GM21717 (cell line): Measurements from ENCODE around the gene TSPOAP1.
A peak's percentile ranks its signal among the peaks of the same experiment; 100 is the strongest.
"Not testable (repeated sequence)": the region's sequence is repeated elsewhere in the genome, so short reads cannot be mapped to it uniquely, and the experiment has no call there.

ENCODE experiments used
- ATAC-seq: cut with Tn5 transposase; IDR thresholded peaks from one replicate; pipeline ENCODE4 v1.9.1; 2021; ENCODE audit warnings: mild to moderate bottlenecking, moderate library complexity; ENCODE audit not compliant: unreplicated experiment

Gene TSPOAP1

GRCh38 chr17:58341136-58341860, 12.7 kb upstream of the TSPOAP1 start:
- ATAC-seq: not testable (repeated sequence)

GRCh38 chr17:58340405-58340876, 11.8 kb upstream of the TSPOAP1 start:
- ATAC-seq: no peak

GRCh38 chr17:58339755-58340404, 11.3 kb upstream of the TSPOAP1 start:
- ATAC-seq: no peak

- ATAC-seq: peak; percentile 22
Measured at GRCh38 chr17:58338841-58339754, 10.5 kb upstream of the TSPOAP1 start.

GRCh38 chr17:58338454-58338840, 9.9 kb upstream of the TSPOAP1 start:
- ATAC-seq: no peak

- peak; percentile 51 for ATAC-seq
Measured at GRCh38 chr17:58337600-58338453, 9.2 kb upstream of the TSPOAP1 start.

GRCh38 chr17:58337210-58337599, 8.6 kb upstream of the TSPOAP1 start:
- ATAC-seq: no peak

- no peak for ATAC-seq
Measured at GRCh38 chr17:58336456-58337209, 8.0 kb upstream of the TSPOAP1 start.

- no peak for ATAC-seq
Measured at GRCh38 chr17:58335779-58336455, 7.3 kb upstream of the TSPOAP1 start.

- no peak for ATAC-seq
Measured at GRCh38 chr17:58335061-58335731, 6.6 kb upstream of the TSPOAP1 start.

GRCh38 chr17:58334661-58335060, 6.1 kb upstream of the TSPOAP1 start:
- ATAC-seq: no peak

- ATAC-seq: no peak
Measured at GRCh38 chr17:58334256-58334655, 5.7 kb upstream of the TSPOAP1 start.

- no peak for ATAC-seq
Measured at GRCh38 chr17:58333736-58334207, 5.2 kb upstream of the TSPOAP1 start.

GRCh38 chr17:58332778-58333735, 4.5 kb upstream of the TSPOAP1 start:
- ATAC-seq: no peak

- ATAC-seq: no peak
Measured at GRCh38 chr17:58331815-58332777, 3.5 kb upstream of the TSPOAP1 start.
